IMR-90 (cell line): Measurements from ENCODE around the gene CD9.

Experiments used
- CTCF ChIP-seq: conservative IDR thresholded peaks from 2 replicates; pipeline ENCODE4 v1.5.1; 2012; ENCODE audit warnings: mild to moderate bottlenecking, low read depth, low read length, improper control_type of control experiment
- MAZ ChIP-seq: IDR thresholded peaks from 2 replicates; pipeline ENCODE4 v1.6.1; 2012; ENCODE audit warnings: low read depth, mild to moderate bottlenecking, low read length, improper control_type of control experiment, moderate library complexity, borderline replicate concordance
- POLR2A ChIP-seq: IDR thresholded peaks from 2 replicates; pipeline ENCODE4 v1.6.1; 2012; ENCODE audit warnings: mild to moderate bottlenecking, low read depth, low read length
- RFX5 ChIP-seq: IDR thresholded peaks from 2 replicates; pipeline ENCODE4 v1.8.0; 2012; ENCODE audit warnings: low read depth, mild to moderate bottlenecking, low read length, moderate library complexity
- TF ChIP-seq, protein P1 (sequence below): fragments of 150-350 bp; IDR thresholded peaks from 2 replicates; pipeline ENCODE4 v1.6.1; 2017; ENCODE audit warnings: mild to moderate bottlenecking, antibody characterized with exemption, low read length, low read depth

DNA sequence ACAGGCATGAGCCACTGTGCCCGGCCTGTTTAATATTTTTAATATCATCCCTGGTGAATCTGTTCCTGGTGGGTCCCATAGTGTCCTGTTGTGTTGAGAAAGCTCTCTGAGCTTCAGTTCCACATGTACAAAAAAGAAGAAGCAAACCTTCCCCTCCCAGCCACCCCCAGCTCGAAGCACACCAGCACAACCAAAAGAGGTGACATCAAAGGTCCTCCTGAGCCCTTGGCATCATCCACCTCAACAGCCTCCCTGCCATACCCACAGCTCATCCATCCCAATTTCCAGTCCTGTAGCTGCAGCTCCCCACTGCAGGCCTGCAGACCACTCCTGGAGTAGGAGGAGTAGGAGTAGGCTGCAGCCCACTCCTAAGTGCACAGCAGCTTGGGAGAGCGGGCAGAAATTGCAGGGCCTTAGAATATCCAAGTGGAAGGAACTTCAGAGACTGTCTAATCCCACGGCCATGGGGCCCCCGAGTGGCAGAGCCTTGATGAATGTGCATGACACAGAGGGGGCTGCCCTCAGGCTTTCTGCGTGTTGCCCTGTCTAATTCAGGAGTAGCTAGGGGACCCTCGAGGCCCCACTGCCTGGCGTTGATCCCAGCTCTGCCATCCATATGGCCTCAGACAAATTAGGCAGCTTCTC lies 36.7 kb upstream of the CD9 start:
- TF ChIP-seq CTCF = no peak
- TF ChIP-seq POLR2A = no peak
- TF ChIP-seq, protein P1, sequence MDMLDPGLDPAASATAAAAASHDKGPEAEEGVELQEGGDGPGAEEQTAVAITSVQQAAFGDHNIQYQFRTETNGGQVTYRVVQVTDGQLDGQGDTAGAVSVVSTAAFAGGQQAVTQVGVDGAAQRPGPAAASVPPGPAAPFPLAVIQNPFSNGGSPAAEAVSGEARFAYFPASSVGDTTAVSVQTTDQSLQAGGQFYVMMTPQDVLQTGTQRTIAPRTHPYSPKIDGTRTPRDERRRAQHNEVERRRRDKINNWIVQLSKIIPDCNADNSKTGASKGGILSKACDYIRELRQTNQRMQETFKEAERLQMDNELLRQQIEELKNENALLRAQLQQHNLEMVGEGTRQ = no peak
- TF ChIP-seq MAZ = no peak
- no peak for TF ChIP-seq RFX5
